ENCODE data around the gene CLMN. TPM values are rescaled to one million over a fixed set of nuclear protein-coding genes. Genes with fewer than 3 reads are reported as not detected.

Gene CLMN
- total and polyA plus RNA-seq, 9 of the 15 experiments (the other 6 are each of a cell fraction or from before 2014, with no cell fraction given): 0.01 to 0.18 (median 0.07) TPM; not detected in 4

DNA sequence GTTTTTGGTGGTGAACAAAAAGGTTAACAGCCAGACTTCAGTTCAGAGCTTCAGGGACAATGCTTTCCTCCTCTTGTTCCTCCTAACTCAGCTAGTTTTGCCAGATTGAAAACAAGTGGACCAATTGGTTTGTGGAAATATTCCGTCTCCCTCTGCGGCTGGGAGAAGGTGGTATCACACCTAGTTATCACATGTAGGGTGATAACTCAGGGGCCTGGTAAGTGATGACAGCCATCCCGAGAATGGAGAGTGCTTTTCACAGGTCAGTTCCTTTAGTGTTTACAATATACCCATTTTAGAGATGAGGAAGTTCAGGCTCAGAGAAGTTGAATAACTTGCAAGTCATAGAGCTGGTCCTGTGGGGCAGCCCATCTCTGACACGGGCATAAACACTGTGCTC is 101.7 kb downstream of the CLMN start:
- TF ChIP-seq, protein P1, sequence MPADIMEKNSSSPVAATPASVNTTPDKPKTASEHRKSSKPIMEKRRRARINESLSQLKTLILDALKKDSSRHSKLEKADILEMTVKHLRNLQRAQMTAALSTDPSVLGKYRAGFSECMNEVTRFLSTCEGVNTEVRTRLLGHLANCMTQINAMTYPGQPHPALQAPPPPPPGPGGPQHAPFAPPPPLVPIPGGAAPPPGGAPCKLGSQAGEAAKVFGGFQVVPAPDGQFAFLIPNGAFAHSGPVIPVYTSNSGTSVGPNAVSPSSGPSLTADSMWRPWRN (IDR thresholded peaks at IDR 0.05; ENCODE audit: low read depth): no peak
- TF ChIP-seq PCBP1 (IDR thresholded peaks at IDR 0.05; ENCODE audit: low read depth, low read length, poor library complexity, severe bottlenecking): no peak
- no peak for TF ChIP-seq SETDB1 (IDR thresholded peaks at IDR 0.05; ENCODE audit: low read length)
- no peak for TF ChIP-seq ZFP36 (IDR thresholded peaks at IDR 0.05; ENCODE audit: low read depth, low read length, partially characterized antibody)
- no peak for TF ChIP-seq ESRRB (CRISPR knock-in tag; IDR thresholded peaks at IDR 0.05; ENCODE audit: borderline replicate concordance)
- TF ChIP-seq KLF10 (CRISPR knock-in tag; IDR thresholded peaks at IDR 0.05): no peak
- TF ChIP-seq, protein P2, sequence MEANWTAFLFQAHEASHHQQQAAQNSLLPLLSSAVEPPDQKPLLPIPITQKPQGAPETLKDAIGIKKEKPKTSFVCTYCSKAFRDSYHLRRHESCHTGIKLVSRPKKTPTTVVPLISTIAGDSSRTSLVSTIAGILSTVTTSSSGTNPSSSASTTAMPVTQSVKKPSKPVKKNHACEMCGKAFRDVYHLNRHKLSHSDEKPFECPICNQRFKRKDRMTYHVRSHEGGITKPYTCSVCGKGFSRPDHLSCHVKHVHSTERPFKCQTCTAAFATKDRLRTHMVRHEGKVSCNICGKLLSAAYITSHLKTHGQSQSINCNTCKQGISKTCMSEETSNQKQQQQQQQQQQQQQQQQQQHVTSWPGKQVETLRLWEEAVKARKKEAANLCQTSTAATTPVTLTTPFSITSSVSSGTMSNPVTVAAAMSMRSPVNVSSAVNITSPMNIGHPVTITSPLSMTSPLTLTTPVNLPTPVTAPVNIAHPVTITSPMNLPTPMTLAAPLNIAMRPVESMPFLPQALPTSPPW (CRISPR knock-in tag; IDR thresholded peaks at IDR 0.05): no peak
- TF ChIP-seq EHMT2 (IDR thresholded peaks at IDR 0.05): no peak
- TF ChIP-seq, protein P3, sequence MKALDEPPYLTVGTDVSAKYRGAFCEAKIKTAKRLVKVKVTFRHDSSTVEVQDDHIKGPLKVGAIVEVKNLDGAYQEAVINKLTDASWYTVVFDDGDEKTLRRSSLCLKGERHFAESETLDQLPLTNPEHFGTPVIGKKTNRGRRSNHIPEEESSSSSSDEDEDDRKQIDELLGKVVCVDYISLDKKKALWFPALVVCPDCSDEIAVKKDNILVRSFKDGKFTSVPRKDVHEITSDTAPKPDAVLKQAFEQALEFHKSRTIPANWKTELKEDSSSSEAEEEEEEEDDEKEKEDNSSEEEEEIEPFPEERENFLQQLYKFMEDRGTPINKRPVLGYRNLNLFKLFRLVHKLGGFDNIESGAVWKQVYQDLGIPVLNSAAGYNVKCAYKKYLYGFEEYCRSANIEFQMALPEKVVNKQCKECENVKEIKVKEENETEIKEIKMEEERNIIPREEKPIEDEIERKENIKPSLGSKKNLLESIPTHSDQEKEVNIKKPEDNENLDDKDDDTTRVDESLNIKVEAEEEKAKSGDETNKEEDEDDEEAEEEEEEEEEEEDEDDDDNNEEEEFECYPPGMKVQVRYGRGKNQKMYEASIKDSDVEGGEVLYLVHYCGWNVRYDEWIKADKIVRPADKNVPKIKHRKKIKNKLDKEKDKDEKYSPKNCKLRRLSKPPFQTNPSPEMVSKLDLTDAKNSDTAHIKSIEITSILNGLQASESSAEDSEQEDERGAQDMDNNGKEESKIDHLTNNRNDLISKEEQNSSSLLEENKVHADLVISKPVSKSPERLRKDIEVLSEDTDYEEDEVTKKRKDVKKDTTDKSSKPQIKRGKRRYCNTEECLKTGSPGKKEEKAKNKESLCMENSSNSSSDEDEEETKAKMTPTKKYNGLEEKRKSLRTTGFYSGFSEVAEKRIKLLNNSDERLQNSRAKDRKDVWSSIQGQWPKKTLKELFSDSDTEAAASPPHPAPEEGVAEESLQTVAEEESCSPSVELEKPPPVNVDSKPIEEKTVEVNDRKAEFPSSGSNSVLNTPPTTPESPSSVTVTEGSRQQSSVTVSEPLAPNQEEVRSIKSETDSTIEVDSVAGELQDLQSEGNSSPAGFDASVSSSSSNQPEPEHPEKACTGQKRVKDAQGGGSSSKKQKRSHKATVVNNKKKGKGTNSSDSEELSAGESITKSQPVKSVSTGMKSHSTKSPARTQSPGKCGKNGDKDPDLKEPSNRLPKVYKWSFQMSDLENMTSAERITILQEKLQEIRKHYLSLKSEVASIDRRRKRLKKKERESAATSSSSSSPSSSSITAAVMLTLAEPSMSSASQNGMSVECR (CRISPR knock-in tag; IDR thresholded peaks at IDR 0.05): no peak
- no peak for TF ChIP-seq ZNF584 (CRISPR knock-in tag; IDR thresholded peaks at IDR 0.05; ENCODE audit: low read depth)
- TF ChIP-seq DNMT1 (IDR thresholded peaks at IDR 0.05): no peak
- TF ChIP-seq MAFF (IDR thresholded peaks at IDR 0.05; ENCODE audit: low read length): no peak
- no peak for TF ChIP-seq FOXP1 (CRISPR knock-in tag; IDR thresholded peaks at IDR 0.05)
- no peak for TF ChIP-seq MAZ (CRISPR knock-in tag; conservative IDR thresholded peaks at IDR 0.05 in 1 of 2, IDR thresholded peaks at IDR 0.05 in 1 of 2)
- ChIA-PET CTCF (ENCODE audit: low intra/inter-chr PET ratio) (no interaction called here), POLR2A (no interaction called here)
- Histone ChIP-seq H3K9me3 (replicated peaks; ENCODE audit: control insufficient read depth, insufficient read depth, low read depth, low read length) (no peaks in the 10 kb centered on the region), H3K27ac (ENCODE audit: extremely low read depth, low read depth, low read length) (no peak overlapping the region), H3K4me2 (ENCODE audit: insufficient read depth, low read length) (no peak overlapping the region), H3K9ac (ENCODE audit: insufficient read depth in 1 of 2, low read depth in 2 of 2, low read length in 2 of 2) (no peak overlapping the region), H3K79me2 (ENCODE audit: control insufficient read depth, insufficient read depth, low read length) (no peaks in the 10 kb centered on the region), H3K4me3 (no peak overlapping the region), H3K4me1 (replicated peaks in 1 of 2; ENCODE audit: control insufficient read depth in 2 of 2, insufficient read depth in 2 of 2, low read length in 2 of 2) (no peaks in the 10 kb centered on the region), H3K27me3 (ENCODE audit: control insufficient read depth in 2 of 2, insufficient read depth in 2 of 2, low read length in 2 of 2) (peaks cover 10 to 46% of the 10 kb centered on the region in 2 experiments), H3K36me3 (ENCODE audit: control insufficient read depth, insufficient read depth, low read length) (no peaks in the 10 kb centered on the region), H2AFZ (ENCODE audit: low read depth, low read length) (no peak overlapping the region), H4K20me1 (replicated peaks; ENCODE audit: control insufficient read depth, insufficient read depth, low read length) (no peaks in the 10 kb centered on the region), H3K9me1 (ENCODE audit: control insufficient read depth, insufficient read depth, low read length) (no peaks in the 10 kb centered on the region)
- FAIRE-seq (no peak), DNase-seq (ENCODE audit: extremely low read depth in 1 of 4, low spot score in 3 of 4) (no peak), ATAC-seq (no peak)
- intact Hi-C loops (cut with micrococcal nuclease) (no loop called here), in situ Hi-C loops (cut with MboI) (no loop called here)
- 5% methylated on average over 4 of the region's 4 CpGs for WGBS (ENCODE audit: insufficient coverage, low coverage, missing lambda C conversion rate)
- no TSS peak for BruUV-seq (replicated peaks)

Measured in K562 (cell line).